HG03520 (cell line): ENCODE measurements around the gene DIDO1.

Experiments used
- ATAC-seq: cut with Tn5 transposase; IDR thresholded peaks from one replicate; pipeline ENCODE4 v1.9.1; 2021; ENCODE audit warnings: mild to moderate bottlenecking, moderate library complexity; ENCODE audit not compliant: unreplicated experiment

The DIDO1 gene

GRCh38 chr20:62838128-62838891, 88.0 kb downstream of the DIDO1 start:
- no peak for ATAC-seq

GRCh38 chr20:62837790-62838127, 88.5 kb downstream of the DIDO1 start:
- no peak for ATAC-seq

GRCh38 chr20:62836967-62837490, 89.3 kb downstream of the DIDO1 start:
- no peak for ATAC-seq

- no peak for ATAC-seq
Observed at GRCh38 chr20:62835931-62836861, 90.1 kb downstream of the DIDO1 start.

- ATAC-seq, result no peak
Observed at GRCh38 chr20:62834967-62835730, 91.2 kb downstream of the DIDO1 start.

GRCh38 chr20:62832951-62833391, 93.3 kb downstream of the DIDO1 start:
- ATAC-seq, result no peak

- no peak for ATAC-seq
Observed at GRCh38 chr20:62832212-62832922, 93.9 kb downstream of the DIDO1 start.

GRCh38 chr20:62831854-62832211, 94.5 kb downstream of the DIDO1 start:
- ATAC-seq, result no peak

- ATAC-seq, result no peak
Observed at GRCh38 chr20:62831361-62831788, 94.9 kb downstream of the DIDO1 start.

GRCh38 chr20:62830821-62831220, 95.5 kb downstream of the DIDO1 start:
- no peak for ATAC-seq

GRCh38 chr20:62830251-62830650, 96.1 kb downstream of the DIDO1 start:
- no peak for ATAC-seq

- no peak for ATAC-seq
Observed at GRCh38 chr20:62829231-62830230, 96.8 kb downstream of the DIDO1 start.

GRCh38 chr20:62828511-62829230, 97.6 kb downstream of the DIDO1 start:
- no peak for ATAC-seq

- ATAC-seq, result no peak
Observed at GRCh38 chr20:62828051-62828450, 98.3 kb downstream of the DIDO1 start.
